HuH-7.5 (cell line): ENCODE results near the gene VEGFD.

Experiments
- DNase-seq: peaks from one replicate; pipeline ENCODE4 v3.0.0; 2011; ENCODE audit warnings: low spot score

The VEGFD gene

GRCh38 chrX:15384304-15384703, at the start of gene VEGFD:
VEGFD (minus strand) TSS chrX:15384413; CDS start chrX:15383946, 467 bp downstream.
- DNase-seq: no peak

- DNase-seq: no peak
Measured at GRCh38 chrX:15430584-15430983, 46.4 kb upstream of the VEGFD start.

GRCh38 chrX:15430076-15430475, 45.9 kb upstream of the VEGFD start:
- no peak for DNase-seq

- no peak for DNase-seq
Measured at GRCh38 chrX:15425024-15425423, 40.8 kb upstream of the VEGFD start.

- DNase-seq: no peak
Measured at GRCh38 chrX:15418707-15419181, 34.5 kb upstream of the VEGFD start.

- DNase-seq: no peak
Measured at GRCh38 chrX:15418041-15418706, 34.0 kb upstream of the VEGFD start.

- no peak for DNase-seq
Measured at GRCh38 chrX:15416133-15416993, 32.1 kb upstream of the VEGFD start.

- no peak for DNase-seq
Measured at GRCh38 chrX:15413101-15413500, 28.9 kb upstream of the VEGFD start.

GRCh38 chrX:15410947-15411346, 26.7 kb upstream of the VEGFD start:
- DNase-seq: no peak

GRCh38 chrX:15410430-15410829, 26.2 kb upstream of the VEGFD start:
- no peak for DNase-seq

GRCh38 chrX:15405846-15406245, 21.6 kb upstream of the VEGFD start:
- no peak for DNase-seq

GRCh38 chrX:15404401-15405096, 20.3 kb upstream of the VEGFD start:
- DNase-seq: no peak

- no peak for DNase-seq
Measured at GRCh38 chrX:15401378-15401777, 17.2 kb upstream of the VEGFD start.

GRCh38 chrX:15399962-15400391, 15.8 kb upstream of the VEGFD start:
- DNase-seq: no peak

- no peak for DNase-seq
Measured at GRCh38 chrX:15398874-15399273, 14.7 kb upstream of the VEGFD start.

GRCh38 chrX:15395789-15396188, 11.6 kb upstream of the VEGFD start:
- no peak for DNase-seq

- no peak for DNase-seq
Measured at GRCh38 chrX:15391850-15392249, 7.6 kb upstream of the VEGFD start.

GRCh38 chrX:15382813-15383212, 1.4 kb downstream of the VEGFD start:
- DNase-seq: no peak

- DNase-seq: no peak
Measured at GRCh38 chrX:15376956-15377355, 7.3 kb downstream of the VEGFD start.

- no peak for DNase-seq
Measured at GRCh38 chrX:15373976-15374375, 10.2 kb downstream of the VEGFD start.

- no peak for DNase-seq
Measured at GRCh38 chrX:15366506-15367352, 17.5 kb downstream of the VEGFD start.

GRCh38 chrX:15359701-15360100, 24.5 kb downstream of the VEGFD start:
- DNase-seq: no peak
